Ovary (tissue), 9 donors: ENCODE results near the gene CGN. TPM values are rescaled to one million over a fixed set of nuclear protein-coding genes. Genes with fewer than 3 reads are reported as not detected.

Source experiments
- DNase-seq, 5 donors: peaks; one replicate each; pipeline ENCODE4 v3.0.0-alpha.2; 2019 to 2020
- H3K27ac ChIP-seq, 2 donors: fragments of 200-600 bp; one replicate each; pipeline versions ENCODE4 v1.5.1 to v1.8.0; 2019 to 2022
- H3K27me3 ChIP-seq: fragments of 200-600 bp; one replicate; pipeline ENCODE4 v1.8.0; 2022
- H3K36me3 ChIP-seq: fragments of 200-600 bp; sonication (generic); one replicate; pipeline ENCODE4 v1.5.1; 2019
- H3K4me1 ChIP-seq: one replicate; pipeline ENCODE4 v1.8.1; 2013; ENCODE audit warnings: mild to moderate bottlenecking, moderate library complexity; ENCODE audit not compliant: insufficient read depth
- H3K4me3 ChIP-seq: fragments of 200-600 bp; sonication (generic); one replicate; pipeline ENCODE4 v1.5.1; 2017
- H3K9me3 ChIP-seq, 2 donors: fragments of 200-600 bp in 1 of 2; sonication (generic) in 1 of 2; one replicate each; pipeline versions ENCODE4 v1.5.1 to v1.8.1; 2013 to 2019; ENCODE audit warnings: mild to moderate bottlenecking in 1 of 2, moderate library complexity in 1 of 2
- EP300 ChIP-seq: sonication (generic); formaldehyde crosslinking; IDR thresholded peaks from one replicate; pipeline ENCODE4 v1.6.1; 2017; ENCODE audit warnings: antibody characterized with exemption
- POLR2A ChIP-seq: fragments of 450-650 bp; IDR thresholded peaks from one replicate; pipeline ENCODE4 v1.6.1; 2017; ENCODE audit warnings: antibody characterized with exemption, mild to moderate bottlenecking, moderate library complexity
- WGBS, 3 donors: extraction: QIAGEN DNeasy Blood & Tissue Kit in 1 of 3; methylation state at CpG; one replicate each; pipeline versions ENCODE4 v1.1.5 to v1.1.7; 2013 to 2017; 5-methylcytosine and 5-hydroxymethylcytosine counted together
- intact Hi-C, 4 donors: fragments of 100-400 bp; cut with DNase I; formaldehyde crosslinking; loops; one replicate each; pipeline versions ENCODE4 v1.11.0 to v1.15.1; 2022 to 2023
- polyA plus RNA-seq, 2 donors: library from polyadenylated mRNA; stranded (reverse); fragments of 200-250 nt in 1 of 2; fragments of 350-450 nt in 1 of 2; fragmentation: Illumina TruSeq in 1 of 2; extraction: RNeasy Lipid Tissue Mini Kit (QIAGEN cat#74804) in 1 of 2; gene quantifications; one replicate each; pipeline ENCODE4 v1.2.3, GENCODE V29; 2013 to 2014
- total RNA-seq, 7 donors: library from RNA; depleted of rRNA in 2 of 7; stranded (reverse); fragments of >200 nt in 2 of 7; fragmentation: NEBNext Ultra II Directional in 3 of 7; extraction: Animal tissue kit (Norgen Biotek cat#: 25700) in 3 of 7; gene quantifications; one replicate each; pipeline versions ENCODE4 v1.1.0 to v1.2.4, GENCODE V29; 2016 to 2023
- TF ChIP-seq, protein P1 (sequence below), 3 donors: fragments of 450-650 bp in 2 of 3; fragments of 200-600 bp in 1 of 3; IDR thresholded peaks; one replicate each; pipeline versions ENCODE4 v1.5.1 to v1.8.0; 2016 to 2022; ENCODE audit warnings: antibody characterized with exemption in 3 of 3, mild to moderate bottlenecking in 1 of 3
- donor health status: DM: no; HTN: no; CAD: no; lungs with moderate emphysema.
- donor health status: DM: no; HTN: no; CAD: no.
- donor health status: Bipolar disorder and iron deficiency.
- donor health status: DM: yes; HTN: yes; CAD: no.
- donor health status: DM: no; HTN: no; CAD: no.
- donor health status: DM: yes; HTN: yes; CAD: no.

CGN gene
- total and polyA plus RNA-seq, 9 donors, result 1.0 to 26.8 (median 4.3) TPM

DNA sequence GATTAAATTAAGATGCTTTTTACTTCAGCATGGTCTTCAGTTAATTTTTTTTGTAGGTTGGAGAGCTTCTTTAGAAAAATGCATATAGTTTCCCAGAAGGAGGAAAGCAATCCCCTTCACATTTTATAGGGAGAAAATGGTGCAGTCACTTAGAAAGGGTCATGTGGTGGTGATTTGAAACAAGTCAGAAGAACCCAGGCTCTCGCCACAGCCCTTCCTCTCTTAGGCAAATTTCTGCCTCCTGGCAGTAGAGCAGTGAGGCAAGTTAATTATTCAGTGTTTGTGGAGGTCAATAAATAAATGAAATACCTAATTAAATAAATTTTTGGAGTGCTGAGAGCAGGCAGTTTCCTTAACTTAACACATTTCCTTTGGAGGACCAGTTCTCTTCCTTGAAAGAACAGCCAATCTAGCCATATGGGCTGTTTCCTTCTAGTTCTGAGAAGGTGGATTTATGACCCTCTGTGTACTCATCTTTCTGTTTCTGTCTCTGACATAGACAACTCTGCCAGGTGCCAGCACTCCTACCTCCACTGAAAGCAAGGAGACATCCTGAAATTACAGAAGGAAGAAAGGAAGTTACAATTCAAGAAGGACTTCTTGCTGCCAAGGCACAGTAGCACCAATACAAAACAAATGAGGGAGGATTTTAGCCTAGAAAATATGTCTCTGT lies 32.9 kb upstream of the CGN start:
- intact Hi-C loops, result no loop called here
- H3K36me3 ChIP-seq, result no peaks in the 10 kb centered on the region
- TF ChIP-seq POLR2A (no peak), EP300 (no peak)
- TF ChIP-seq, protein P1, sequence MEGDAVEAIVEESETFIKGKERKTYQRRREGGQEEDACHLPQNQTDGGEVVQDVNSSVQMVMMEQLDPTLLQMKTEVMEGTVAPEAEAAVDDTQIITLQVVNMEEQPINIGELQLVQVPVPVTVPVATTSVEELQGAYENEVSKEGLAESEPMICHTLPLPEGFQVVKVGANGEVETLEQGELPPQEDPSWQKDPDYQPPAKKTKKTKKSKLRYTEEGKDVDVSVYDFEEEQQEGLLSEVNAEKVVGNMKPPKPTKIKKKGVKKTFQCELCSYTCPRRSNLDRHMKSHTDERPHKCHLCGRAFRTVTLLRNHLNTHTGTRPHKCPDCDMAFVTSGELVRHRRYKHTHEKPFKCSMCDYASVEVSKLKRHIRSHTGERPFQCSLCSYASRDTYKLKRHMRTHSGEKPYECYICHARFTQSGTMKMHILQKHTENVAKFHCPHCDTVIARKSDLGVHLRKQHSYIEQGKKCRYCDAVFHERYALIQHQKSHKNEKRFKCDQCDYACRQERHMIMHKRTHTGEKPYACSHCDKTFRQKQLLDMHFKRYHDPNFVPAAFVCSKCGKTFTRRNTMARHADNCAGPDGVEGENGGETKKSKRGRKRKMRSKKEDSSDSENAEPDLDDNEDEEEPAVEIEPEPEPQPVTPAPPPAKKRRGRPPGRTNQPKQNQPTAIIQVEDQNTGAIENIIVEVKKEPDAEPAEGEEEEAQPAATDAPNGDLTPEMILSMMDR (IDR thresholded peaks at IDR 0.05), result no peak
- no peaks in the 10 kb centered on the region for H3K9me3 ChIP-seq
- H3K4me1 ChIP-seq, result no peaks in the 10 kb centered on the region
- WGBS, 3 donors, result 93 to 97% (median 94%) methylated on average over 1 of the region's 1 CpG
- no peaks in the 10 kb centered on the region for H3K27me3 ChIP-seq
- no peak overlapping the region for H3K27ac ChIP-seq
- H3K4me3 ChIP-seq, result no peak overlapping the region
- no peak for DNase-seq

DNA sequence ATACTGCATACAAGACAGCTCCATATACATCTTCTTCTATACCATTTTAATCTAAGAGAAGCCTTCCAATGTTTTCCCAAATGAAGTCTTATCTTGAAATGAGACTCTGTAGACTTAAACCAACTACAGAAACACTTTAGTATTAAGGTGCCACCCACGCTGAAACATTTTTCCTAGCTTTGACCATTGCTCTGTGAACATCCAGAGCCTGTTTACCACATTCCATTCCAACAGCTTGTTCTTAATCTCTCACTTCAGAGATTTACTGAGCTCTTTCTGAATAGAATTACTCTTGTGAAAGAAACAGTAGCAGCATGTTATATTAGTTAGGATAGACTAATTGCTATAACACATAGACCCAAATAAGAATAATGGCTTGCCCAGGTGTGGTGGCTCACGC lies 32.3 kb upstream of the CGN start:
- WGBS, 3 donors, result 46% methylated on average over 2 of the region's 2 CpGs
- no peaks in the 10 kb centered on the region for H3K36me3 ChIP-seq
- no peak overlapping the region for H3K27ac ChIP-seq
- TF ChIP-seq POLR2A (no peak), EP300 (no peak)
- TF ChIP-seq, protein P1 (IDR thresholded peaks at IDR 0.05), result no peak
- H3K4me1 ChIP-seq, result no peaks in the 10 kb centered on the region
- no peak for DNase-seq
- intact Hi-C loops, result no loop called here
- H3K27me3 ChIP-seq, result no peaks in the 10 kb centered on the region
- no peak overlapping the region for H3K4me3 ChIP-seq
- H3K9me3 ChIP-seq, result no peaks in the 10 kb centered on the region

DNA sequence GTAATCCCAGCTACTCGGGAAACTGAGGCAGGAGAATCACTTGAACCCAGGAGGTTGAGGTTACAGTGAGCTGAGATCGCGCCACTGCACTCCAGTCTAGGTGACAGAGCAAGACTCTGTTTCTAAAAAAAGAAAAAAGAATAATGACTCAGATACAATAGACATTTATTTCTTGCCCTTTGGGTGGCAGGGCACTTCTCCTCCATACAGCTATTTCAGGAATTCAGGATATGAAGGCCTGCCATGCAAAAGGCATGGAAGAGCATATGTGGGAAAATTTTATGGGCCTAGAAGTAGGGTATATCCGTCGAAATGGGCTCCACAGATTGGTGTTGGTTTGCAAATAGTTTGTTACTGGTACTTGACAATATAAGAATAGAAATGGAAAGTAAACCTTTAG lies 31.7 kb upstream of the CGN start:
- intact Hi-C loops, result no loop called here
- Histone ChIP-seq H3K9me3 (no peaks in the 10 kb centered on the region), H3K4me1 (no peaks in the 10 kb centered on the region), H3K4me3 (no peak overlapping the region), H3K27ac (no peak overlapping the region), H3K36me3 (no peaks in the 10 kb centered on the region), H3K27me3 (no peaks in the 10 kb centered on the region)
- 83 to 91% (median 83%) methylated on average over 5 of the region's 5 CpGs for WGBS, 3 donors
- TF ChIP-seq, protein P1 (IDR thresholded peaks at IDR 0.05), result no peak
- no peak for TF ChIP-seq POLR2A
- no peak for TF ChIP-seq EP300
- DNase-seq, result no peak

DNA sequence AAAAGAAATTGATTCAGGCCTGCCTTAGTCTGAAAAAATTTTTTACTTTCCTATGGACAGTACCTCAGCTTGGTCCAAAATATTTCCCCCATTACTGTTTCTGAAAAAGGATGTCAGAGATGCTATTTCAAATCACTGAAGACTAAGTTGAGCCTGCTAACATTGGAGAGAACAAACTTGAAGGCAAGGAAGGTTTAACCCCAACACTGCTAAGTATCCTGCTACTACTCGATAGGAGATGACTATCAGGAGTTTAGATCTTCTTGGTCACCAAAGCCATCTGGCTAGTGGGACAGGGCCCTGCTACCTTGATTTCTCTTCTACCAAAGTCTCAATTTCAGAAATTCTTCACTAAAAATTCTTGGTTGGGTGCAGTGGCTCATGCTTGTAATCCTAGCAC lies 29.2 kb upstream of the CGN start:
- Histone ChIP-seq H3K4me3 (no peak overlapping the region), H3K4me1 (no peaks in the 10 kb centered on the region), H3K27ac (no peak overlapping the region), H3K36me3 (no peaks in the 10 kb centered on the region), H3K9me3 (no peaks in the 10 kb centered on the region), H3K27me3 (no peaks in the 10 kb centered on the region)
- intact Hi-C loops, result no loop called here
- 93 to 100% (median 98%) methylated on average over 1 of the region's 1 CpG for WGBS, 3 donors
- DNase-seq, result no peak
- no peak for TF ChIP-seq EP300
- no peak for TF ChIP-seq POLR2A
- TF ChIP-seq, protein P1 (IDR thresholded peaks at IDR 0.05), result no peak
